ENCODE measurements around the gene BTN1A1. TPM values are rescaled to one million over a fixed set of nuclear protein-coding genes. Genes with fewer than 3 reads are reported as not detected.
"Not testable (repeated sequence)": the region's sequence is repeated elsewhere in the genome, so short reads cannot be mapped to it uniquely, and the experiment has no call there.

Gene BTN1A1
- total RNA-seq, 4 donors from 2014 or later: not detected

GRCh38 chr6:26457806-26458688 lies 42.1 kb upstream of the BTN1A1 start, which contains the start of gene BTN2A1:
Gene BTN2A1 (plus strand): TSS chr6:26457955. CDS start chr6:26458637, 682 bp downstream.
- intact Hi-C loops (cut with DNase I): no loop called here
- 1% methylated on average over 28 to 29 of the region's 31 CpGs for WGBS, 2 donors

GRCh38 chr6:26459023-26459810 lies 40.9 kb upstream of the BTN1A1 start:
- H3K27me3 ChIP-seq: no peaks in the 10 kb centered on the region
- intact Hi-C loops (cut with DNase I): no loop called here
- no peak for TF ChIP-seq CTCF (IDR thresholded peaks at IDR 0.05)
- TF ChIP-seq POLR2A (IDR thresholded peaks at IDR 0.05): no peak
- peaks cover 18 to 48% (median 24%) of the 10 kb centered on the region in 3 donors for H3K36me3 ChIP-seq
- no peaks in the 10 kb centered on the region for H3K9me3 ChIP-seq
- H3K4me1 ChIP-seq: peaks cover 12 to 61% (median 41%) of the 10 kb centered on the region in 3 donors
- WGBS, 2 donors: 77 to 88% methylated on average over 5 to 12 of the region's 16 CpGs
- peak overlapping the region in 2 of 4 donors; percentile 68 to 85 for H3K4me3 ChIP-seq
- DNase-seq: no peak
- no peak overlapping the region for H3K27ac ChIP-seq

More at GRCh38 chr6:26457806-26458688, 42.1 kb upstream of the BTN1A1 start, which contains the start of gene BTN2A1:
- H3K36me3 ChIP-seq: peaks cover 8 to 37% (median 12%) of the 10 kb centered on the region in 3 donors
- peak; percentile 20 for DNase-seq
- H3K27me3 ChIP-seq: no peaks in the 10 kb centered on the region
- H3K4me1 ChIP-seq: peaks cover 12 to 55% (median 41%) of the 10 kb centered on the region in 3 donors
- TF ChIP-seq CTCF (IDR thresholded peaks at IDR 0.05) (no peak), POLR2A (IDR thresholded peaks at IDR 0.05) (peak in 1 of 4 donors; percentile 48)
- peak within 1 kb of the TSS; percentile 68 to 94 (median 80) for H3K4me3 ChIP-seq
- H3K27ac ChIP-seq: peak within 1 kb of the TSS; percentile 91 to 99 (median 94)
- H3K9me3 ChIP-seq: no peaks in the 10 kb centered on the region

DNA sequence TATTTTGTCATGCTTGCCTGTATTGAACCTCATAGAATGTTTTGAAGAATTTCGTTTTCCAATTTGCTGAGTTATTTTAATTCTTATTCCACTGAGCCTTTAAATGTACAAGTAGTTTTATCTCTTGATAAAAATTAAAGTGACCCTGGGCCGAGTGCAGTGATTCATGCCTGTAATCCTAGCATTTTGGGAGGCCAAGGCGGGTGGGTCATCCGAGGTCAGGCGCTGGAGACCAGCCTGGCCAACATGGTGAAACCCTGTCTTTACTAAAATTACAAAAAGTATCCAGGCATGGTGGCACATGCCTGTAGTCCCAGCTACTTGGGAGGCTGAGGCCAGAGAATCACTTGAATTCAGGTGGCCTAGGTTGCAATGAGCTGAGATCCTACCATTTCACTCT lies 38.8 kb upstream of the BTN1A1 start:
- H3K4me3 ChIP-seq; H3K9me3 ChIP-seq; H3K27ac ChIP-seq; intact Hi-C loops (cut with DNase I); H3K27me3 ChIP-seq; DNase-seq: not testable (repeated sequence)
- Histone ChIP-seq H3K36me3 (peaks cover 28 to 70% (median 42%) of the 10 kb centered on the region in 3 donors), H3K4me1 (peaks cover 12 to 61% (median 41%) of the 10 kb centered on the region in 3 donors)
- 40 to 41% methylated on average over 2 of the region's 5 CpGs for WGBS, 2 donors

DNA sequence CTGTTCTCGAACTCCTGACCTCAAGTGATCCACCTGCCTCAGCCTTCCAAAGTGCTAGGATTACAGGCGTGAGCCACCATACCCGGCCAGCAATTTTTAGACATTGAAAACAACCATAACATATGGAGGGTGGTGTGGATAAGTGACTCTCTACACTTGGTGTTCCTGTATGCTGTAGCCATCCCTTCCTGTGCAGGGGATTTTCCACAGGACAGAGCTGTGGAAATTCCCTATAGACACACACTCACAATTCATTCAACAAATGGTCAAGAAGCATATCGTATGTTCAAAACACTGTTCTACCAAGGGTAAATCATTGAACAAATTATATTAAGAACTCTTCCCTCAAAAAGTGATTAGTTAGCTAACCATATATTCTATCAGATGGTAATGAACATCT lies 36.1 kb upstream of the BTN1A1 start:
- no peaks in the 10 kb centered on the region for H3K9me3 ChIP-seq
- H3K4me3 ChIP-seq: no peak overlapping the region
- WGBS, 2 donors: 78 to 90% methylated on average over 4 of the region's 4 CpGs
- TF ChIP-seq POLR2A (IDR thresholded peaks at IDR 0.05): no peak
- H3K27ac ChIP-seq: no peak overlapping the region
- H3K36me3 ChIP-seq: peaks cover 39 to 96% (median 66%) of the 10 kb centered on the region in 3 donors
- H3K27me3 ChIP-seq: no peaks in the 10 kb centered on the region
- intact Hi-C loops (cut with DNase I): no loop called here
- DNase-seq: no peak
- peaks cover 5 to 47% (median 30%) of the 10 kb centered on the region in 3 donors for H3K4me1 ChIP-seq

DNA sequence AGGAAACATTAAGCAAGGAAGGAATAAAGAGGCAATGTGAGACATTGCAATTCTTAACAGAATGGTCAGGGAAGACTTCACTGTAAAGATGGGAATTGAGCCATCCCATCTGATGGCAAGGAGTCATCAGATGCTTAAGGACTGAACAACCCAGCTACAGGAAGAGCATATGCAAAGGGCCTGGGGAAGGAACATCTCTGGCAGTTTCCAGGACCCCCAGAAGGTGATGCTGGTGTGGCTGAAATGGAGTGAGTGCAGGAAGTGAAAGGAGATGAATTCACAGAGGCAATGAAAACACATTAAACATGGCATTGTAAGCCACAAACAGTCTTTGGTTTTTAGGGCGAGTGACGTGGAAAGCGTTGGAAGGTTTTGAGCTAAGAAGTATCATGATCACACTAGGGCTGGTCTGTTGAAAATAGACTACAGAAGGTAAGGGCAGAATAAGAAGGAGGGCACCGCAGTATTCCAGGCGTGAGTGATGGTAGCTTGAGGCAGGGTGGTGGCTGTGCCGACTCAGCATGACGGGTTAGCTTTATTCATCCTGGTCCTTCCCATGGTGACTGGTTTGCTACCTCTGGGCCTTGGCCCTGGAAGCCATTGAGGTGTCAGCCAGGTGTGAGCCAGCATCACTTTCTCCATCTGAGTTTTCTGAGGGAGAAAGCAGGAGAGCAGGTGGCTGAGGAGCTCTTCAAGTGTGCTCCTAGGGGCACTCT lies 35.5 kb upstream of the BTN1A1 start:
- no peak for TF ChIP-seq POLR2A (IDR thresholded peaks at IDR 0.05)
- TF ChIP-seq CTCF (IDR thresholded peaks at IDR 0.05): no peak
- Histone ChIP-seq H3K4me1 (peaks cover 5 to 41% (median 24%) of the 10 kb centered on the region in 3 donors), H3K4me3 (no peak overlapping the region), H3K27ac (no peak overlapping the region), H3K36me3 (peaks cover 39 to 98% (median 66%) of the 10 kb centered on the region in 3 donors), H3K9me3 (no peaks in the 10 kb centered on the region), H3K27me3 (no peaks in the 10 kb centered on the region)
- 93 to 96% methylated on average over 7 of the region's 7 CpGs for WGBS, 2 donors
- intact Hi-C loops (cut with DNase I): no loop called here
- DNase-seq: no peak
